ENCODE data around the gene ASCC2.

DNA sequence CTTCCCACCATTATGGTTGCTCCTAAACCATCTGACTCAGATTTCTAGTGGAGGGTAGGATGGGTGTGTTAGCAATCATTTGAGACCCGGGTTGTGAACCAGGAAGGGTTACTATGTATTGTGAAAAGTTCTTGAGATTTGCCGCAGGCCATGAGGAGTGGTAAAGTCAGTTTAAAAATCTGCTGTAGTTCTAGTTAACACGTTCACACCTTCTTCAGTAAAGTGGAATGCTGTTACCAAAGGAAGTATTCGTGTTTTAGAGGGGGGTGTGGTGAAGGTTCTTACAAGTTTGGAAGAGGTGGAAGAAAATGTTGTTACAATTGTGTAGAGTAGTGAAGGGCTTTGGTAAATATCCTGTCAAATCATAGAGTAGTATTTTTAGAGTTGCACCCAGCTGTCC lies 47.5 kb upstream of the ASCC2 start:
- TF ChIP-seq, protein P1, sequence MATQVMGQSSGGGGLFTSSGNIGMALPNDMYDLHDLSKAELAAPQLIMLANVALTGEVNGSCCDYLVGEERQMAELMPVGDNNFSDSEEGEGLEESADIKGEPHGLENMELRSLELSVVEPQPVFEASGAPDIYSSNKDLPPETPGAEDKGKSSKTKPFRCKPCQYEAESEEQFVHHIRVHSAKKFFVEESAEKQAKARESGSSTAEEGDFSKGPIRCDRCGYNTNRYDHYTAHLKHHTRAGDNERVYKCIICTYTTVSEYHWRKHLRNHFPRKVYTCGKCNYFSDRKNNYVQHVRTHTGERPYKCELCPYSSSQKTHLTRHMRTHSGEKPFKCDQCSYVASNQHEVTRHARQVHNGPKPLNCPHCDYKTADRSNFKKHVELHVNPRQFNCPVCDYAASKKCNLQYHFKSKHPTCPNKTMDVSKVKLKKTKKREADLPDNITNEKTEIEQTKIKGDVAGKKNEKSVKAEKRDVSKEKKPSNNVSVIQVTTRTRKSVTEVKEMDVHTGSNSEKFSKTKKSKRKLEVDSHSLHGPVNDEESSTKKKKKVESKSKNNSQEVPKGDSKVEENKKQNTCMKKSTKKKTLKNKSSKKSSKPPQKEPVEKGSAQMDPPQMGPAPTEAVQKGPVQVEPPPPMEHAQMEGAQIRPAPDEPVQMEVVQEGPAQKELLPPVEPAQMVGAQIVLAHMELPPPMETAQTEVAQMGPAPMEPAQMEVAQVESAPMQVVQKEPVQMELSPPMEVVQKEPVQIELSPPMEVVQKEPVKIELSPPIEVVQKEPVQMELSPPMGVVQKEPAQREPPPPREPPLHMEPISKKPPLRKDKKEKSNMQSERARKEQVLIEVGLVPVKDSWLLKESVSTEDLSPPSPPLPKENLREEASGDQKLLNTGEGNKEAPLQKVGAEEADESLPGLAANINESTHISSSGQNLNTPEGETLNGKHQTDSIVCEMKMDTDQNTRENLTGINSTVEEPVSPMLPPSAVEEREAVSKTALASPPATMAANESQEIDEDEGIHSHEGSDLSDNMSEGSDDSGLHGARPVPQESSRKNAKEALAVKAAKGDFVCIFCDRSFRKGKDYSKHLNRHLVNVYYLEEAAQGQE (IDR thresholded peaks at IDR 0.05; ENCODE audit: low read depth) = no peak
- TF ChIP-seq NFIC (IDR thresholded peaks at IDR 0.05) (no peak), RAD21 (IDR thresholded peaks at IDR 0.05; ENCODE audit: low read depth) (no peak), ZBTB7A (IDR thresholded peaks at IDR 0.05; ENCODE audit: low read depth) (no peak)
